ENCODE data around the gene LHFPL4.
"Not testable (repeated sequence)": the region's sequence is repeated elsewhere in the genome, so short reads cannot be mapped to it uniquely, and the experiment has no call there.

LHFPL4 gene

GRCh38 chr3:9582332-9582731 is 28.7 kb upstream of the LHFPL4 start:
- H3K9ac ChIP-seq = no peak overlapping the region
- H3K4me2 ChIP-seq = no peak overlapping the region
- no peaks in the 10 kb centered on the region for H4K20me1 ChIP-seq
- no peaks in the 10 kb centered on the region for H3K36me3 ChIP-seq
- TF ChIP-seq Cebpa-rat (IDR thresholded peaks at IDR 0.05) = no peak
- H3K4me1 ChIP-seq = no peaks in the 10 kb centered on the region
- no peak overlapping the region for H3K27ac ChIP-seq
- no peak overlapping the region for H3K4me3 ChIP-seq
- H3K9me3 ChIP-seq = 0 out of 2 replicates have a peak, but pooled peaks cover 5% of the 10 kb centered on the region
- H3K27me3 ChIP-seq = no peaks in the 10 kb centered on the region

- Histone ChIP-seq H3K27ac (no peak overlapping the region), H3K9me3 (0 out of 2 replicates have a peak, but pooled peaks cover 5% of the 10 kb centered on the region), H3K4me1 (no peaks in the 10 kb centered on the region), H4K20me1 (no peaks in the 10 kb centered on the region), H3K36me3 (no peaks in the 10 kb centered on the region), H3K9ac (no peak overlapping the region), H3K4me2 (no peak overlapping the region), H3K27me3 (no peaks in the 10 kb centered on the region), H3K4me3 (no peak overlapping the region)
- TF ChIP-seq Cebpa-rat (IDR thresholded peaks at IDR 0.05) = no peak
Observed at GRCh38 chr3:9581742-9582141, 28.1 kb upstream of the LHFPL4 start.

GRCh38 chr3:9569054-9569453 is 15.4 kb upstream of the LHFPL4 start:
- no peak overlapping the region for H3K9ac ChIP-seq
- no peak overlapping the region for H3K27ac ChIP-seq
- H3K27me3 ChIP-seq = no peaks in the 10 kb centered on the region
- no peaks in the 10 kb centered on the region for H3K36me3 ChIP-seq
- TF ChIP-seq Cebpa-rat (IDR thresholded peaks at IDR 0.05) = no peak
- no peaks in the 10 kb centered on the region for H3K4me1 ChIP-seq
- no peak overlapping the region for H3K4me3 ChIP-seq
- H3K9me3 ChIP-seq = peaks cover 45% of the 10 kb centered on the region
- no peak overlapping the region for H3K4me2 ChIP-seq
- H4K20me1 ChIP-seq = no peaks in the 10 kb centered on the region

GRCh38 chr3:9565316-9565715 is 11.7 kb upstream of the LHFPL4 start:
- H3K4me1 ChIP-seq = no peaks in the 10 kb centered on the region
- no peaks in the 10 kb centered on the region for H3K27me3 ChIP-seq
- H3K9me3 ChIP-seq = peaks cover 56% of the 10 kb centered on the region
- no peak overlapping the region for H3K4me2 ChIP-seq
- H4K20me1 ChIP-seq = no peaks in the 10 kb centered on the region
- no peak for TF ChIP-seq Cebpa-rat (IDR thresholded peaks at IDR 0.05)
- H3K27ac ChIP-seq = no peak overlapping the region
- no peak overlapping the region for H3K9ac ChIP-seq
- no peak overlapping the region for H3K4me3 ChIP-seq
- H3K36me3 ChIP-seq = no peaks in the 10 kb centered on the region

GRCh38 chr3:9563851-9564250 is 10.2 kb upstream of the LHFPL4 start:
- Histone ChIP-seq H3K4me1 (no peaks in the 10 kb centered on the region), H3K27ac (no peak overlapping the region), H4K20me1 (no peaks in the 10 kb centered on the region), H3K27me3 (no peaks in the 10 kb centered on the region), H3K9ac (no peak overlapping the region), H3K4me3 (no peak overlapping the region), H3K36me3 (no peaks in the 10 kb centered on the region), H3K9me3 (peaks cover 55% of the 10 kb centered on the region), H3K4me2 (no peak overlapping the region)
- no peak for TF ChIP-seq Cebpa-rat (IDR thresholded peaks at IDR 0.05)

GRCh38 chr3:9560056-9560455 is 6.4 kb upstream of the LHFPL4 start:
- not testable (repeated sequence) for H3K36me3 ChIP-seq, H3K4me1 ChIP-seq, H4K20me1 ChIP-seq, H3K4me3 ChIP-seq, H3K27me3 ChIP-seq, H3K4me2 ChIP-seq, H3K27ac ChIP-seq, H3K9ac ChIP-seq
- H3K9me3 ChIP-seq = peaks cover 28% of the 10 kb centered on the region

- H4K20me1 ChIP-seq = no peaks in the 10 kb centered on the region
- TF ChIP-seq Cebpa-rat (IDR thresholded peaks at IDR 0.05) = no peak
- H3K27me3 ChIP-seq = no peaks in the 10 kb centered on the region
- H3K9me3 ChIP-seq = peaks cover 12% of the 10 kb centered on the region
- no peak overlapping the region for H3K27ac ChIP-seq
- no peak overlapping the region for H3K9ac ChIP-seq
- H3K4me3 ChIP-seq = no peak overlapping the region
- no peak overlapping the region for H3K4me2 ChIP-seq
- no peaks in the 10 kb centered on the region for H3K4me1 ChIP-seq
- no peaks in the 10 kb centered on the region for H3K36me3 ChIP-seq
Observed at GRCh38 chr3:9553948-9554513, 409 bp upstream of the LHFPL4 start.

GRCh38 chr3:9552252-9552999 is 1.2 kb downstream of the LHFPL4 start:
- no peaks in the 10 kb centered on the region for H3K27me3 ChIP-seq
- no peak overlapping the region for H3K4me2 ChIP-seq
- H3K4me3 ChIP-seq = no peak overlapping the region
- no peaks in the 10 kb centered on the region for H4K20me1 ChIP-seq
- no peak for TF ChIP-seq Cebpa-rat (IDR thresholded peaks at IDR 0.05)
- H3K4me1 ChIP-seq = no peaks in the 10 kb centered on the region
- H3K27ac ChIP-seq = no peak overlapping the region
- H3K9ac ChIP-seq = no peak overlapping the region
- H3K36me3 ChIP-seq = no peaks in the 10 kb centered on the region
- H3K9me3 ChIP-seq = peaks cover 7% of the 10 kb centered on the region; the same call in 1 of the 2 replicates

GRCh38 chr3:9550999-9551398 is 2.6 kb downstream of the LHFPL4 start:
- Histone ChIP-seq H4K20me1 (no peaks in the 10 kb centered on the region), H3K4me1 (no peaks in the 10 kb centered on the region), H3K27me3 (no peaks in the 10 kb centered on the region), H3K9ac (no peak overlapping the region), H3K4me3 (no peak overlapping the region), H3K4me2 (no peak overlapping the region), H3K27ac (no peak overlapping the region), H3K36me3 (no peaks in the 10 kb centered on the region), H3K9me3 (peaks cover 7% of the 10 kb centered on the region; the same call in 1 of the 2 replicates)
- TF ChIP-seq Cebpa-rat (IDR thresholded peaks at IDR 0.05) = no peak

GRCh38 chr3:9549600-9549999 is 4.0 kb downstream of the LHFPL4 start:
- Histone ChIP-seq H3K4me3 (no peak overlapping the region), H4K20me1 (no peaks in the 10 kb centered on the region), H3K27me3 (no peaks in the 10 kb centered on the region), H3K9me3 (peaks cover 7% of the 10 kb centered on the region; the same call in 1 of the 2 replicates), H3K36me3 (no peaks in the 10 kb centered on the region), H3K9ac (no peak overlapping the region), H3K4me1 (no peaks in the 10 kb centered on the region), H3K4me2 (no peak overlapping the region), H3K27ac (no peak overlapping the region)
- no peak for TF ChIP-seq Cebpa-rat (IDR thresholded peaks at IDR 0.05)

All from BLaER1 (cell line).